HG02610 (cell line): Measurements from ENCODE around the gene IFITM10.
A peak's percentile ranks its signal among the peaks of the same experiment; 100 is the strongest.

Source experiments
- ATAC-seq: cut with Tn5 transposase; IDR thresholded peaks from one replicate; pipeline ENCODE4 v1.9.1; 2021; ENCODE audit warnings: mild to moderate bottlenecking, moderate library complexity; ENCODE audit not compliant: unreplicated experiment

IFITM10 gene

GRCh38 chr11:1763796-1764661 lies 13.6 kb upstream of the IFITM10 start, which contains the start of gene CTSD:
TSS of gene CTSD (minus strand) at chr11:1763927. CDS start at chr11:1763859, 68 bp downstream.
- peak; percentile 66 for ATAC-seq

GRCh38 chr11:1763336-1763795 lies 13.0 kb upstream of the IFITM10 start:
- peak; percentile 8 for ATAC-seq

GRCh38 chr11:1762537-1763302 lies 12.3 kb upstream of the IFITM10 start:
- ATAC-seq = no peak

- ATAC-seq = no peak
Measured at GRCh38 chr11:1761857-1762536, 11.6 kb upstream of the IFITM10 start.

GRCh38 chr11:1761110-1761856 lies 10.9 kb upstream of the IFITM10 start:
- ATAC-seq = no peak

GRCh38 chr11:1760351-1761109 lies 10.1 kb upstream of the IFITM10 start:
- no peak for ATAC-seq

- no peak for ATAC-seq
Measured at GRCh38 chr11:1759851-1760220, 9.4 kb upstream of the IFITM10 start.

GRCh38 chr11:1759151-1759850 lies 8.9 kb upstream of the IFITM10 start:
- ATAC-seq = no peak

- no peak for ATAC-seq
Measured at GRCh38 chr11:1758611-1759150, 8.3 kb upstream of the IFITM10 start.

GRCh38 chr11:1757861-1758610 lies 7.6 kb upstream of the IFITM10 start:
- no peak for ATAC-seq

GRCh38 chr11:1756791-1757771 lies 6.7 kb upstream of the IFITM10 start:
- ATAC-seq = no peak

- ATAC-seq = no peak
Measured at GRCh38 chr11:1755692-1756561, 5.5 kb upstream of the IFITM10 start.

GRCh38 chr11:1755344-1755691 lies 4.9 kb upstream of the IFITM10 start:
- ATAC-seq = no peak

- no peak for ATAC-seq
Measured at GRCh38 chr11:1754376-1755150, 4.2 kb upstream of the IFITM10 start.

GRCh38 chr11:1753929-1754305 lies 3.5 kb upstream of the IFITM10 start:
- ATAC-seq = no peak
